ENCODE measurements around the gene ELOVL6. TPM values are rescaled to one million over a fixed set of nuclear protein-coding genes. Genes with fewer than 3 reads are reported as not detected.

The ELOVL6 gene
- total and polyA plus RNA-seq, 8 donors, result 8.8 to 43.0 (median 12.5) TPM

- H3K4me3 ChIP-seq, result no peak overlapping the region
- TF ChIP-seq CTCF (IDR thresholded peaks at IDR 0.05), result no peak
- H3K9me3 ChIP-seq, result no peaks in the 10 kb centered on the region
- ATAC-seq (no peak), DNase-seq (no peak)
- H3K27me3 ChIP-seq, result no peaks in the 10 kb centered on the region
- intact Hi-C loops (cut with DNase I), result no loop called here
- no peaks in the 10 kb centered on the region for H3K4me1 ChIP-seq
- no peaks in the 10 kb centered on the region for H3K36me3 ChIP-seq
- no peak overlapping the region for H3K27ac ChIP-seq
Observed at GRCh38 chr4:110014233-110014632, 184.2 kb downstream of the ELOVL6 start.

- no peaks in the 10 kb centered on the region for H3K4me1 ChIP-seq
- DNase-seq (no peak), ATAC-seq (no peak)
- intact Hi-C loops (cut with DNase I), result no loop called here
- H3K27ac ChIP-seq, result no peak overlapping the region
- no peak overlapping the region for H3K4me3 ChIP-seq
- no peaks in the 10 kb centered on the region for H3K36me3 ChIP-seq
- no peaks in the 10 kb centered on the region for H3K9me3 ChIP-seq
- no peaks in the 10 kb centered on the region for H3K27me3 ChIP-seq
- no peak for TF ChIP-seq CTCF (IDR thresholded peaks at IDR 0.05)
Observed at GRCh38 chr4:110012917-110013316, 185.5 kb downstream of the ELOVL6 start.

GRCh38 chr4:110010797-110011196, 187.6 kb downstream of the ELOVL6 start:
- intact Hi-C loops (cut with DNase I), result no loop called here
- no peak overlapping the region for H3K4me3 ChIP-seq

GRCh38 chr4:110009550-110009949, 188.9 kb downstream of the ELOVL6 start:
- ATAC-seq (no peak), DNase-seq (no peak)
- H3K36me3 ChIP-seq, result no peaks in the 10 kb centered on the region
- no peak overlapping the region for H3K4me3 ChIP-seq
- TF ChIP-seq CTCF (IDR thresholded peaks at IDR 0.05), result no peak
- intact Hi-C loops (cut with DNase I), result loop anchor here in 1 of 2 donors (5.0 kb wide), 1 partner anchor 508 kb away; no protein-coding TSS in a partner anchor
- H3K27me3 ChIP-seq, result no peaks in the 10 kb centered on the region
- no peak overlapping the region for H3K27ac ChIP-seq
- H3K4me1 ChIP-seq, result no peaks in the 10 kb centered on the region
- H3K9me3 ChIP-seq, result no peaks in the 10 kb centered on the region

More at GRCh38 chr4:110010797-110011196, 187.6 kb downstream of the ELOVL6 start:
- no peak for DNase-seq
- no peak for TF ChIP-seq CTCF (IDR thresholded peaks at IDR 0.05)
- Histone ChIP-seq H3K27ac (no peak overlapping the region), H3K4me1 (no peaks in the 10 kb centered on the region), H3K27me3 (no peaks in the 10 kb centered on the region), H3K36me3 (no peaks in the 10 kb centered on the region), H3K9me3 (no peaks in the 10 kb centered on the region)
- no peak for ATAC-seq

- Histone ChIP-seq H3K9me3 (no peaks in the 10 kb centered on the region), H3K36me3 (no peaks in the 10 kb centered on the region), H3K4me1 (no peaks in the 10 kb centered on the region), H3K27ac (no peak overlapping the region), H3K27me3 (no peaks in the 10 kb centered on the region), H3K4me3 (no peak overlapping the region)
- no peak for DNase-seq
- TF ChIP-seq CTCF (IDR thresholded peaks at IDR 0.05), result no peak
- intact Hi-C loops (cut with DNase I), result loop anchor here in 1 of 2 donors (5.0 kb wide), 1 partner anchor 509 kb away; no protein-coding TSS in a partner anchor
- ATAC-seq, result no peak
Observed at GRCh38 chr4:110008540-110008939, 189.9 kb downstream of the ELOVL6 start.
